ENCODE results near the gene GPD1L.
A peak's percentile ranks its signal among the peaks of the same experiment; 100 is the strongest.

GPD1L gene

GRCh38 chr3:32146746-32147211, 40.4 kb downstream of the GPD1L start:
- Histone ChIP-seq H2AFZ (ENCODE audit: low read length) (no peak overlapping the region), H3K9me2 (ENCODE audit: low read depth, low read length) (no peaks in the 10 kb centered on the region), H4K20me1 (ENCODE audit: insufficient read depth, low read length) (no peaks in the 10 kb centered on the region), H3K27me3 (ENCODE audit: insufficient read depth, low read length) (no peaks in the 10 kb centered on the region), H3K27ac (ENCODE audit: low read depth, low read length, poor library complexity, severe bottlenecking) (peak overlapping the region; percentile 66), H3K4me2 (ENCODE audit: low read length) (peak overlapping the region; percentile 3; the same call in 1 of the 2 replicates), H3K9ac (ENCODE audit: low read length) (no peak overlapping the region), H3K36me3 (ENCODE audit: insufficient read depth, low read length) (peaks cover 37% of the 10 kb centered on the region; the same call in 1 of the 2 replicates), H3K9me3 (ENCODE audit: low read length) (no peaks in the 10 kb centered on the region), H3K4me1 (ENCODE audit: insufficient read depth, low read length, severe bottlenecking) (peaks cover 22% of the 10 kb centered on the region), H3K4me3 (ENCODE audit: low read depth, low read length, poor library complexity, severe bottlenecking) (no peak overlapping the region), H3K79me2 (ENCODE audit: insufficient read depth, low read length) (no peaks in the 10 kb centered on the region), H3F3A (ENCODE audit: insufficient read depth, low read length) (peaks cover 3% of the 10 kb centered on the region; the same call in 1 of the 2 replicates)
- TF ChIP-seq EZH2 (IDR thresholded peaks at IDR 0.05; ENCODE audit: borderline replicate concordance, low read length) (no peak), CTCF (IDR thresholded peaks at IDR 0.05; ENCODE audit: low read length) (no peak)

- no peaks in the 10 kb centered on the region for H3K79me2 ChIP-seq (ENCODE audit: insufficient read depth, low read length)
These were observed 41.1 kb downstream of the GPD1L start for GRCh38 chr3:32147509-32147908.

GRCh38 chr3:32147933-32148332, 41.5 kb downstream of the GPD1L start:
- Histone ChIP-seq H2AFZ (ENCODE audit: low read length) (no peak overlapping the region), H3K27ac (ENCODE audit: low read depth, low read length, poor library complexity, severe bottlenecking) (no peak overlapping the region), H3K79me2 (ENCODE audit: insufficient read depth, low read length) (no peaks in the 10 kb centered on the region), H3K9me2 (ENCODE audit: low read depth, low read length) (no peaks in the 10 kb centered on the region), H4K20me1 (ENCODE audit: insufficient read depth, low read length) (no peaks in the 10 kb centered on the region), H3K9ac (ENCODE audit: low read length) (no peak overlapping the region), H3K4me2 (ENCODE audit: low read length) (no peak overlapping the region), H3K4me1 (ENCODE audit: insufficient read depth, low read length, severe bottlenecking) (peaks cover 22% of the 10 kb centered on the region), H3K27me3 (ENCODE audit: insufficient read depth, low read length) (no peaks in the 10 kb centered on the region), H3K36me3 (ENCODE audit: insufficient read depth, low read length) (peaks cover 42% of the 10 kb centered on the region; the same call in 1 of the 2 replicates), H3K9me3 (ENCODE audit: low read length) (no peaks in the 10 kb centered on the region), H3F3A (ENCODE audit: insufficient read depth, low read length) (peaks cover 3% of the 10 kb centered on the region; the same call in 1 of the 2 replicates), H3K4me3 (ENCODE audit: low read depth, low read length, poor library complexity, severe bottlenecking) (no peak overlapping the region)
- TF ChIP-seq CTCF (IDR thresholded peaks at IDR 0.05; ENCODE audit: low read length) = peak; percentile 52
- TF ChIP-seq EZH2 (IDR thresholded peaks at IDR 0.05; ENCODE audit: borderline replicate concordance, low read length) = no peak

More at GRCh38 chr3:32147509-32147908, 41.1 kb downstream of the GPD1L start:
- H3K4me1 ChIP-seq (ENCODE audit: insufficient read depth, low read length, severe bottlenecking) = peaks cover 22% of the 10 kb centered on the region
- H3K4me3 ChIP-seq (ENCODE audit: low read depth, low read length, poor library complexity, severe bottlenecking) = no peak overlapping the region
- peaks cover 42% of the 10 kb centered on the region; the same call in 1 of the 2 replicates for H3K36me3 ChIP-seq (ENCODE audit: insufficient read depth, low read length)
- TF ChIP-seq CTCF (IDR thresholded peaks at IDR 0.05; ENCODE audit: low read length) (no peak), EZH2 (IDR thresholded peaks at IDR 0.05; ENCODE audit: borderline replicate concordance, low read length) (no peak)
- no peaks in the 10 kb centered on the region for H3K9me3 ChIP-seq (ENCODE audit: low read length)
- peak overlapping the region; percentile 66 for H3K27ac ChIP-seq (ENCODE audit: low read depth, low read length, poor library complexity, severe bottlenecking)
- no peaks in the 10 kb centered on the region for H3K27me3 ChIP-seq (ENCODE audit: insufficient read depth, low read length)
- H3K4me2 ChIP-seq (ENCODE audit: low read length) = no peak overlapping the region
- H3K9me2 ChIP-seq (ENCODE audit: low read depth, low read length) = no peaks in the 10 kb centered on the region
- no peak overlapping the region for H2AFZ ChIP-seq (ENCODE audit: low read length)
- H4K20me1 ChIP-seq (ENCODE audit: insufficient read depth, low read length) = no peaks in the 10 kb centered on the region
- H3F3A ChIP-seq (ENCODE audit: insufficient read depth, low read length) = peaks cover 3% of the 10 kb centered on the region; the same call in 1 of the 2 replicates
- H3K9ac ChIP-seq (ENCODE audit: low read length) = no peak overlapping the region

All from OCI-LY1 (cell line).